Large intestine (tissue), 3 donors: Measurements from ENCODE around the gene ZBTB18. TPM values are rescaled to one million over a fixed set of nuclear protein-coding genes. Genes with fewer than 3 reads are reported as not detected.

Experiments
- DNase-seq, 2 donors: peaks; one replicate each; pipeline versions ENCODE4 v3.0.0 to v3.0.0-alpha.2; 2013
- H3K27ac ChIP-seq: one replicate; pipeline ENCODE4 v1.5.1; 2013; ENCODE audit warnings: low read length
- H3K27me3 ChIP-seq: 2 replicates; pipeline ENCODE4 v1.6.1; 2013; ENCODE audit warnings: low read length; ENCODE audit not compliant: control insufficient read depth, insufficient read depth
- H3K36me3 ChIP-seq: 2 replicates; pipeline ENCODE4 v1.6.1; 2013; ENCODE audit warnings: low read length; ENCODE audit not compliant: control insufficient read depth, insufficient read depth
- H3K4me1 ChIP-seq: one replicate; pipeline ENCODE4 v1.6.1; 2013; ENCODE audit warnings: low read length; ENCODE audit not compliant: control insufficient read depth, insufficient read depth
- H3K4me3 ChIP-seq: one replicate; pipeline ENCODE4 v1.5.1; 2013; ENCODE audit warnings: low read length
- H3K9me3 ChIP-seq: one replicate; pipeline ENCODE4 v1.6.1; 2013; ENCODE audit warnings: mild to moderate bottlenecking, low read depth, low read length, moderate library complexity; ENCODE audit not compliant: control insufficient read depth
- WGBS: methylation state at CpG from one replicate; pipeline ENCODE4 v1.1.5; 2013; ENCODE audit warnings: low lambda C conversion rate; ENCODE audit not compliant: insufficient coverage; 5-methylcytosine and 5-hydroxymethylcytosine counted together
- polyA plus RNA-seq: library from polyadenylated mRNA; unstranded; fragments of 120-200 nt; gene quantifications from one replicate; pipeline ENCODE4 v1.2.1, GENCODE V29; 2013

ZBTB18 gene
- polyA plus RNA-seq, 1 donor, result 22.4 TPM

DNA sequence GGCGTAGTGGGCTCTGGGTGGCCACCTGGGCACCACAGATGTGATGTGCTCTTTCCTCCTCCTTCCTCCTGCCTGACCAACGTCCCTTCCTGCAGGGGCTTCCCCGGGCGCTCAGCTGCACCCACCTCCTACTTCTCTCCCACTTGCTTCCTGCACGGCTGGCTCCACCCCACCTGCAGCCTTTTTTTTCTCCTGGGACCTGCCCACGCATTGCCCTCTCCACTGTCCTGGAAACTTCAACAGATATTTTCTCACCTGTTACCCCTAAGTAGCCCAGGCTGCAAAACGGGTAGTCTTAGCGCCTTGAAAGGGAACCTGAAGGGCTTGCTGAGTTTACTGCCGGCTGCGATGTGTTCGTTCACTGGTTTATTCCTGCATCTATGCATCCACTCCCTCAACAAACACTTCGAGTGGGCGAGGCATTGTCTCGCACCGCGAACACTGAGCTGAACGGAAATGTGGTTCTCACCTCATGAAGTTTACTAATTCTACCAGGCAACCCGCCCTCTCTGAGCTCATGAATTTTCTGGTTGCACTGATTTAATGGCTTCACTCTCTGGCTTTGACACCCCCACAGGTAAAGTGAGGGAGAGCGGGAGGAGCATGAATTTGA is 23.6 kb downstream of the ZBTB18 start:
- H3K36me3 ChIP-seq, result no peaks in the 10 kb centered on the region
- peaks cover 3% of the 10 kb centered on the region for H3K4me1 ChIP-seq
- DNase-seq, result no peak
- no peak overlapping the region for H3K27ac ChIP-seq
- 50% methylated on average over 2 of the region's 19 CpGs for WGBS
- H3K4me3 ChIP-seq, result no peak overlapping the region
- no peaks in the 10 kb centered on the region for H3K9me3 ChIP-seq
- H3K27me3 ChIP-seq, result no peaks in the 10 kb centered on the region

DNA sequence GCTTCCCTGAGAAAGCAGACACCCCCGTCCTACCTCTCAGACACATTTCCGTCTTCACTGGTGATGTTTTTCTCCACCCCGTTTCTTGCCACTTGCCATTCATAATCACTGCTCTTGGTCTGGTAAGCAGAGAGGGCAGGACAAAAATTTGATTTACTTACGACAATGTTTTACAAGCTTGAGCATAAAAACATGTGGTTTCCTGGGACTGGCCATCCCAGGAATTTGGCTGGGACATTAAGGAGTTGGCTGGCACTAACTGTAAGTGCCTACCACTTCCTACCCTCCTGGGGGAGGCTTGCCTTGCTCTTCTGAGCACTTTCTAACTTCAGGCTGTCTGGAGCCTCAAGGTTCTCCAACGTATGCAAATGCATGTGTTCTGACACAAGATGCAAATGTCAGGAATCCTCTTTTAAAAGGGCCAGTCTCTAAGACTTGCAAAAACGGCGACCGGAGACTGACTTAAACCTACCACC is 24.2 kb downstream of the ZBTB18 start:
- Histone ChIP-seq H3K4me1 (peaks cover 3% of the 10 kb centered on the region), H3K27me3 (no peaks in the 10 kb centered on the region), H3K9me3 (no peaks in the 10 kb centered on the region), H3K36me3 (no peaks in the 10 kb centered on the region), H3K27ac (no peak overlapping the region), H3K4me3 (no peak overlapping the region)
- no peak for DNase-seq
- 74% methylated on average over 3 of the region's 8 CpGs for WGBS

DNA sequence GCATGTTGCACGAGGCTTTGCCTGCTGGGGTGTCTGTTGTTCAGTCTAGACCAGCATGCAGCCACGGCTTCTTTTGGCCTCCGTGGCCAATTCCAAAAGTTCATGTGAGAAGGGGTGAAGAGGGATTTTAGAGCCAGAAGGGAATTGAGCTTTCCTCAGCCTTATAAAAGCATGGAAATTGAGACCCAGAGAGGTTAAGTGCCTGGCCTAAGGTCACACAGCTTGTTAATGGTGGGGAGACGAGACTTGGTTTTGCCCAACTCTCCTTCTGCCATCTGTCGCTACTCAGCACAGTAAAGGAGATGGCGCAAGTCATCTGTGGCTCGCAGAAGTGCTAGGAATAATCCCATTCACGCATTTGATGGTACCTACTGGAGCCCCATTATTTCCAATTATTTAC is 25.7 kb downstream of the ZBTB18 start:
- H3K4me3 ChIP-seq, result no peak overlapping the region
- no peak for DNase-seq
- H3K9me3 ChIP-seq, result no peaks in the 10 kb centered on the region
- H3K27me3 ChIP-seq, result no peaks in the 10 kb centered on the region
- H3K36me3 ChIP-seq, result no peaks in the 10 kb centered on the region
- no CpG with 5 or more reads among the region's 8 CpGs for WGBS
- H3K27ac ChIP-seq, result no peak overlapping the region
- H3K4me1 ChIP-seq, result peaks cover 3% of the 10 kb centered on the region

DNA sequence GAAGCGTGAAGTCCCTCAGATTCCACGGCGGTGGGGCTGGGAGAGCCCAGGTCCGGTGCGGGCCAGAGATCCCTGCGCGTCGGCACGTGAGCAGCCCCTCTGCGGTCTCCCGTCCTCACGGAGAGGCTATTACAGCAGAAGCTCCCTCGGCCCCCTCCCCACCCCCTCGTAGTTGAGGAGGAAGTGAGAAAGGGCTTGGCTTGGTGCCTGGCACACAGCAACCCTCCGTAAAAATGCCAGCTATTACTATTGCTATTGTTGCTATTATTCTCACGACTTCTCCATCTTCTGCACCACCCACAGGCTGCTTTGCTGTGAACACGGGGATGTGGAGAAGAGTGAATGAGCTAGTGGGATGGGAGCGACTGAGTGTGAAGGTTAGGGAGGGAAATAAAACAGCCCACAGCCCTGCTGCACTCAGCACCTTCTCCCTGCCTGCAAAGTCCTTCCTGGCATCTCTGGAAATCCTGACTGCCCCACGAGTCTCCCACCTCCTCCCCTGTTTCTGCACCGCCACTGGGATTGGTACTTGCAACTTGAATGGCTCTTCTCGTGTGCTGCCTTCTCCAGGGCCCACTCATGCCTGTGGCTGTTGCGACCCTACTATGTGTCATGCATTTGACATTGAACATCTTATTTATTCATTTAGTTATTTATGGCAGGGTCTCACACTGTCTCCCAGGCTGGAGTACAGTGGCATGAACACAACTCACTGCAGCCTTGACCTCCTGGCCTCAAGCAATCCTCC is 26.6 kb downstream of the ZBTB18 start:
- no peaks in the 10 kb centered on the region for H3K9me3 ChIP-seq
- H3K4me1 ChIP-seq, result peaks cover 3% of the 10 kb centered on the region
- DNase-seq, result no peak
- H3K27ac ChIP-seq, result no peak overlapping the region
- H3K36me3 ChIP-seq, result no peaks in the 10 kb centered on the region
- H3K4me3 ChIP-seq, result no peak overlapping the region
- H3K27me3 ChIP-seq, result no peaks in the 10 kb centered on the region
- no CpG with 5 or more reads among the region's 22 CpGs for WGBS

DNA sequence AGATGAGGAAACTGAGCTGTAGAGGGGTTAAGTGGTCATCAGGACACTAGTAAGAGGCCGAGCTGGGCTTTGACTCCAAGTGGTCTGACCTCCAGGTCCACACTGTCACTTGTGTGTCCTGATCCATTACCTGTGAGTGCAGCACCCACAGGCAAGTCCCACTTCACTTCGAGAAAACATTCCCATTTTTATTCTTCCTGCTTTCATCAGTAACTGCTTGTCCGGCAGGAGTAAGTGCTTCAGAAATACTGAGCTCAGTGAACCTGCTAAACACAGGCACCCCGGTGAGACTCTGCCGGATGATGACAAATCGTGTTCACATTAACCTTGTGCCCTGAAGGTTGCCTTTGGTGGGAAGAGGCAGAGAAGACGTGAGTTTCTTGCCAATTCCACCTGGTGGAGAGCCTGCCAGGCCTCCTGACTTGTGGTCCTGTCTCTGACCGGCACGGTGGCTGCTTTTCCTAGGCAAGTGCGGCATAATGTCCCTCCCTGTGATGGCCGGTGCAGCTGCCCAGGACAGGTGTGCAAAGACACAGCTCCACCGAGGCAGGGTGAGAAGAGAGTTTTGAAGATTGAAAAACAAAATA is 29.4 kb downstream of the ZBTB18 start:
- no peak for DNase-seq
- H3K27ac ChIP-seq, result no peak overlapping the region
- H3K4me1 ChIP-seq, result no peaks in the 10 kb centered on the region
- H3K4me3 ChIP-seq, result no peak overlapping the region
- no peaks in the 10 kb centered on the region for H3K9me3 ChIP-seq
- H3K27me3 ChIP-seq, result no peaks in the 10 kb centered on the region
- H3K36me3 ChIP-seq, result no peaks in the 10 kb centered on the region
- WGBS, result no CpG with 5 or more reads among the region's 12 CpGs

DNA sequence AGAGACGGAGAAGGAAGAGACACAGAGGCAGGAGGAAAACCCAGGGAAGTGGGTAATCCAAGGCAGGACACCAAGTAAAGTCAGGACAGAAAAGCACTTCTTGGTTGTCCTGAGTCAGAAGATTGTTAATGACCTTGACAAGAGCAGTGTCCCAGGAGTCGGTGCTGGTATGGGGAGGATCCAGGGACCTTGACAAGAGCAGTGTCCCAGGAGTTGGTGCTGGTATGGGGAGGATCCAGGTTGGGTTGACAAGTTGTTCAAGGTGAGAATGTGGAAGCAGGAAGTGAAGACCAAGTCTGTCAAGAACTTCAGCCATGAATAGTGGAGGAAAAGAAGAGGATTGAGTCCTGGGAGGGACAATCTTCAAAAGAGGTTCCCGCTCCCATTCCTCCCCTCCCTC is 31.9 kb downstream of the ZBTB18 start:
- 90% methylated on average over 2 of the region's 3 CpGs for WGBS
- Histone ChIP-seq H3K9me3 (no peaks in the 10 kb centered on the region), H3K4me3 (no peak overlapping the region), H3K4me1 (no peaks in the 10 kb centered on the region), H3K27me3 (no peaks in the 10 kb centered on the region), H3K36me3 (no peaks in the 10 kb centered on the region), H3K27ac (no peak overlapping the region)
- no peak for DNase-seq

DNA sequence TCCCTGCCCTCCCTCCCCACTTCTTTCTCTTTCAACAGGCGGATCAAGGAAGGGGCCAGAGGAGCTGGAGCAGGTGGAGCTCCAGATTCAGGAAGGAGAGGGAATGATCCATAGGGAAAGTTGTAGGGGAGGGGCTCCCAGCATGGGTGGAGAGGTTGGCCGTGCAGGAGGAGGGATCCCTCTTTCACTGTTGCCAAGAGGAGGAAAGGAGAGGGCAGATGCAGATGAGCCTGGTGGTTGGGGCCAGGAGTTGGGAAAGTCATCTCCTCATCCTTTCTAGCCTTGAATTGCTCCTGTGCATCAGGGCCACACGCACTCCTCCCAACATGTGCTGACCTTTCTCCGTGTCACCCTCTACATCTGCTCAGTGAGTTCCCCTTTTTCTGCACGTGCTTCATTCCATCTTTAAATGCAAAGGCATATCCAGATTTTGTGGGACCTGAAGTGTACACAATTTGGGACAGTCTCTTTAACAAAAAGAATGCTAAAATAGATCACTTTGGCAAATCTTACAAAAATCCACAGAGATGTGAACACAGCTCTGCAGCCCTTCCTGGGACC is 32.4 kb downstream of the ZBTB18 start:
- H3K36me3 ChIP-seq, result no peaks in the 10 kb centered on the region
- WGBS, result no CpG with 5 or more reads among the region's 5 CpGs
- DNase-seq, result no peak
- H3K9me3 ChIP-seq, result no peaks in the 10 kb centered on the region
- no peak overlapping the region for H3K4me3 ChIP-seq
- no peaks in the 10 kb centered on the region for H3K4me1 ChIP-seq
- H3K27me3 ChIP-seq, result no peaks in the 10 kb centered on the region
- H3K27ac ChIP-seq, result no peak overlapping the region

DNA sequence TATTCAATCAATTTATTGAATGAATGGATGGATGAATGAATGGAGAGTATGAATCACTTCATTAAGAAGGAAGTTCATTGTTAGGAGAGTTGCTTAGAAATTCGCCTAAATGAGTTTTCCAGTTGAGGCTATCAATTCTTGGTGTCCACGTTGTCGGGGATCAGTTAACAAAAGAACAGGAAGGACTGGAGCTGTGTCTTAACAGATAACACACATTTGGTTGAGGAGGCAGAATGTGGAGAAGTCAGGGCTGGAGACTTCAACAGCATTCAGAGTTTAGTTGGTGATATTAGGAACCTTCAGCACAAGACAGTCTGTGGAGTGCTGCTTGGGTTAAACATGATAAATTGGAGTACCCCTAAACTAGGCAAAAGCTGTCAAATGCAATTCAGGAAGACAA is 33.7 kb downstream of the ZBTB18 start:
- WGBS, result 86% methylated on average over 3 of the region's 3 CpGs
- H3K9me3 ChIP-seq, result no peaks in the 10 kb centered on the region
- H3K4me3 ChIP-seq, result no peak overlapping the region
- no peak for DNase-seq
- H3K27ac ChIP-seq, result no peak overlapping the region
- no peaks in the 10 kb centered on the region for H3K27me3 ChIP-seq
- H3K36me3 ChIP-seq, result no peaks in the 10 kb centered on the region
- peaks cover 12% of the 10 kb centered on the region for H3K4me1 ChIP-seq

DNA sequence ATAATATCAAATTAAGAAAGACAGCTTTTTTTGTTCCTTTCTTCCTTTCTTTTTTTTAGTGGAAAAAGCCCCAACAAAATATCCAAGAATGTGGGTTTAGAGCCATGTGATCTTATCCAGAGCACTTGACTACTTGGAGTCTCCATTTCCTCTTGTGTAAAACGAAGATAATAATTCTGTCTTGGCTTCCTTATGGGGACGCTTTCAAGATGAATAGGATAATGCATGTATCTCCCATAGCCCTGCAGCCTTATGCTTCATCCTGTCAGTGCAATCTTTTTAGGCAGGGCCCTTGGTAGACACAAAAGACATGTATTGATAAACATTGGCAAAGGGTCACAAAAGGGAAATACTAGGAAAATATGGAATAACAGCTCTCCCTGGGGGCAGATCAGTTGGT is 34.8 kb downstream of the ZBTB18 start:
- DNase-seq, result no peak
- WGBS, result no CpG with 5 or more reads among the region's 2 CpGs
- Histone ChIP-seq H3K4me1 (peaks cover 21% of the 10 kb centered on the region), H3K27me3 (no peaks in the 10 kb centered on the region), H3K4me3 (no peak overlapping the region), H3K27ac (no peak overlapping the region), H3K9me3 (no peaks in the 10 kb centered on the region), H3K36me3 (no peaks in the 10 kb centered on the region)

DNA sequence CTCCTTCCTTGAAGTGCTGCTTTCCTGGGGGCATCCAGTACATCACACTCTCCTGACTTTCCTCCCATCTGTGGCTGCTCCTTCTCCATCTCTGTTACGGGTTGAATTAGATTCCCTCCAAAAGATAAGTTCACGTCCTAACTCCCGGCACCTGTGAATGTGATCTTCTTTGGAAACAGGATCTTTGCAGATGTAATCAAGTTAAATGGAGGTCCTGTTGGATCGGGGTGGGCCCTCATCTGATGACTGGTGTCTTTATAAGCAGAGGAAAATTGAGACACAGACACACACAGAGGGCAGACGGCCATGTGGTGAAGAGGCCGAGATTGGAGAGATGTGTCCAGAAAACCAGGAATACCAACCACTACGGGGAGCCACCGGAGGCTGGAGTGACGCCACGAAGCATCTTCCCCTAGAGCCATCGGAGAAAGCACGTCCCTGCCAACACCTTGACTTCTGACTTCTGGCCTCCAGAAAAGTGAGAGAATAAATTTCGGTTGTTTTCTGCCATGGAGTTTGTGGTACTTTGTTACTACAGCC is 36.0 kb downstream of the ZBTB18 start:
- Histone ChIP-seq H3K4me1 (peaks cover 30% of the 10 kb centered on the region), H3K36me3 (no peaks in the 10 kb centered on the region), H3K27me3 (no peaks in the 10 kb centered on the region), H3K4me3 (no peak overlapping the region), H3K27ac (no peak overlapping the region), H3K9me3 (no peaks in the 10 kb centered on the region)
- DNase-seq, result no peak
- WGBS, result 100% methylated on average over 2 of the region's 13 CpGs
